Suppressor macrophage treated with lipopolysaccharide for 4 hours (primary cell): ENCODE results near the gene KRTAP6-2.

Experiments
- DNase-seq: peaks from one replicate; pipeline ENCODE4 v3.0.0-alpha.2; 2020

Gene KRTAP6-2

DNA sequence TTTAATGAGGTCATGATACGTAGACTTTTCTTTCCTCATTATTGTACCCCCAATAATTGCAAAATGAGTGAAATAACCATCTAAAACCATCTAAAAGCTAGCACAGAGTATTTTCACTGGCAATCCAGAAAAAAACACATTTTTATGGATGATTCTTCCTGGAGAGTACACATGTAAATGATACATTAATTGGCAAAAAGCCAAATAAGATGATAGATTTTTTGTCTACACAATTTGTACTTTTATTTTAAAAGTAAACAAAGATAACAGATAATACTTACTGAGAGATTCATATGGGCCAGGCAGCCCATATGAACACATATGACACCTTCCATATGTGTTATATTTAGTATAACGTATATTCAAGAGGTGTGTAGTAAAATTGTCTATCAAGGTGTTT, 35.1 kb downstream of the KRTAP6-2 start:
- DNase-seq, result no peak

DNA sequence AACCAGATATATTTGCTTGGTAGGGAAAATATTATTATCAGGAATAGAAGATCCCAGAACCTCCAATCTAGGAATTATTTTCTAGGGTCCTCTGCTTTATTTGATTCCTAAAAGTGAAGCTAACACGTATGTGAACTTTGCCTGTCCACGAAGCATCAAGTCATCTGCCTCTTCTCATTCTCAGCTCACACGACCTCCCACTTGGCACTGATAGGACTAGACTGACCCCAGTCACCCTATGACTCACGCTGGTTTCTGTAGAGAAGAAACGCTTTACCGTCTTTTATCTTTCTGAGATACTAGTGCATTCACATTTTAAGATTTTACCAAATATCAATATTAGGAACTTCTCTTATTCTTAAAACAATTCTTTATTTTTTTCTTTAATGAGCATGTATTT, 35.6 kb downstream of the KRTAP6-2 start:
- DNase-seq, result no peak

DNA sequence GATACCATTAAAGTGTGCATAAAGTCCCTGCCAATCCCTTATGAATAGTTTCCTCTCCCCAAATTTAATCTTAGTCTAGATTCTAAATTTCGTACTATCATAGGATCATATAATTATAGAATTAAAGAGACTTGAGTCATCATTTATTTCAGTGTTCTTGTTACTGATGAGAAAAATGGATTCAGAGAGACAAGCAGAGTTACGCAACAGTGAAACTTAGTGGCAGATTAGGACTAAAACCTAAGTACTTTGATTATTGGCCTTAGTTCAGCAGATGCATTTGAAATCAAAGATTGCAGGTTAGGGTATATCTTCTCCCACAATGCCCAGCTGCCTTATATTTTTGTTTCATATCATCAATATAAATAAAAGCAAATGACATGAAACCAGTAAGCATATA, 36.7 kb downstream of the KRTAP6-2 start:
- DNase-seq, result no peak

DNA sequence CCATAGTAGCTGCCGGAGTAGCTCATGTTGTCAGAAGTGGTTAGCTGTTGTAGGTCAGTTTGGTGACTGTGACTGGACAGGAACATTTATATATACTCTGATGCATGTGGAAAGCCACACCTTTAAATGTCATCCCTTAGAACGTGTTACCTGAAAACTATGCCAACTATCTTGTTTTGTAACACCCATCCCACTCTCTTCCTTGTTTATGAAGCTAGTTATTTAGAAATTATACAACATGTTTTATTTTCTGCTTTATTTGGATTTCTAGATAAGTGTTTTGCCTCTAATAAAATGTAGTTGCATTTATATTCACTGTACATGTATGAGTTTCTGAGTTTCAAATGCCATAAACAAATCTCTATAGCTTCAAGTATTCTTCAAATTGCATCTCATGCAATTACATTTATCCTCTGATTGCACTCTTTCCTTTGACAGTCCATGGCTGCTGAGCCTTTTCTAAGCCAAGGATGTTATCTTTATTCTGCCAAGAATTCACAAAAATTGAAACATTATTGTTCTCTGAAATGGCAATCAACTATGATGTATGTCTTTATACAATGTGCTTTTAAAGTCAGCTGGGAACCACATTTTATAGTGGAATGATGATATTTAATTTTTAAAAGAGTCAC, 37.3 kb downstream of the KRTAP6-2 start, which contains the start of gene KRTAP19-7:
Gene KRTAP19-7, minus strand, starts transcription at position 51 of the 632 bp plus-strand sequence. Its CDS starts 25 bp downstream, at position 26.
- no peak for DNase-seq

DNA sequence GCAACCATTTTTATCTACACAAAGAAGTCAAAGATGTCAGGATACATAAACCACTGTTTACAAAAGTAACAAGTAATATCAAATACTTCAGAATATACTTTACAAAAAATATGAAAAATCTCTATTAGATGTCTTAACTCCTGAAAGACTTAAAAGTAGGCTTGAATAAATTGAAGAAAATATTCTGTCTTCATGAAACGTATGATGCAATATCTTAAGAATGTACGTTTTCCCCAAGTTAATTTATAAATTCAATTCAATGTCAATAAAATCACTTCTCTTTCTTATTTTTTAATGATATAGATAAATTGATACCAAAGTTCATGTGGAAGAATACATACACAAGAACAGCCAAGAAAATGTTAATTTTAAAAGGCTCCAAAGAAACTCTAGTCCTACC, 43.6 kb downstream of the KRTAP6-2 start:
- no peak for DNase-seq

DNA sequence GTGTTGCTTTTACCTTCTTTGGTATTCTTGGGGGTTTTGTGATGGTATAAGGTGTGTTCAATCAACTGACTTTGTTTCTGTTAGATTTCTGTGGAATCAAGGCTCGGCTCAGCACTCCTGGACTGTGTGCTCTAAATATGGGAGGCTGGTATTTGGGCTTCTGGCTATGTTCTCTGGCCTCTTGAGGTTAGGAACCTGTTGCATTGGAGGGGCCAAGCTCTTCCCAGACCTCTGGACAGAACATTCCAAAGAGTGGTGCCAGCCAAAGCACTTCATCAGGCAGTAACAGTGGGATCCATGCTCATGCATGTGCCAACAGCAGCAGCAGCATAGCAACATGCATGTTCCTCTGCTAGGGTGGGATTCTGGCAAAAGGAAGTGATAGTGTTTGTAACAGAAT, 45.9 kb downstream of the KRTAP6-2 start:
- no peak for DNase-seq
